IMR-90 (cell line): ENCODE results near the gene MTUS2.

Source experiments
- POLR2A ChIP-seq: IDR thresholded peaks from 2 replicates; pipeline ENCODE4 v1.6.1; 2012; ENCODE audit warnings: mild to moderate bottlenecking, low read depth, low read length
- USF2 ChIP-seq: fragments of 150-350 bp; IDR thresholded peaks from 2 replicates; pipeline ENCODE4 v1.6.1; 2017; ENCODE audit warnings: mild to moderate bottlenecking, antibody characterized with exemption, low read length, low read depth

GRCh38 chr13:29513981-29514719 is 694.0 kb downstream of the MTUS2 start:
- TF ChIP-seq POLR2A (no peak), USF2 (no peak)
